Keratinocyte (primary cell): ENCODE data around the gene C10orf95. TPM values are rescaled to one million over a fixed set of nuclear protein-coding genes. Genes with fewer than 3 reads are reported as not detected.

Experiments used
- DNase-seq: peaks from one replicate; pipeline ENCODE4 v3.0.0-alpha.2; 2011; ENCODE audit warnings: low read depth, missing footprints, low spot score
- FAIRE-seq: peaks from 2 replicates; lab custom pipeline; 2011; peaks lifted over from hg19 to GRCh38; lab: Jason Lieb, UNC
- H2AFZ ChIP-seq: 2 replicates; pipeline ENCODE4 v1.6.0; 2012; ENCODE audit warnings: low read length, control low read depth, inconsistent platforms; ENCODE audit not compliant: control insufficient read depth
- H3K27ac ChIP-seq: 2 replicates; pipeline ENCODE4 v1.5.1; 2011; ENCODE audit warnings: low read length; ENCODE audit not compliant: control insufficient read depth, insufficient read depth
- H3K27me3 ChIP-seq: 3 replicates; pipeline ENCODE4 v1.6.0; 2011; ENCODE audit warnings: low read length; ENCODE audit not compliant: control insufficient read depth, insufficient read depth; ENCODE audit errors: extremely low read depth
- H3K36me3 ChIP-seq, 2 experiments: 2 replicates in 1 of 2; 3 replicates in 1 of 2; pipeline ENCODE4 v1.5.1; 2011; ENCODE audit warnings: low read length in 2 of 2, mild to moderate bottlenecking in 1 of 2; ENCODE audit not compliant: control insufficient read depth in 2 of 2, insufficient read depth in 2 of 2; ENCODE audit errors: extremely low read depth in 1 of 2
- H3K4me1 ChIP-seq: 3 replicates; pipeline ENCODE4 v1.5.1; 2011; ENCODE audit warnings: low read length; ENCODE audit not compliant: control insufficient read depth, insufficient read depth; ENCODE audit errors: extremely low read depth
- H3K4me2 ChIP-seq: 3 replicates; pipeline ENCODE4 v1.6.0; 2011; ENCODE audit warnings: low read depth, low read length; ENCODE audit not compliant: control insufficient read depth, insufficient read depth; ENCODE audit errors: extremely low read depth
- H3K4me3 ChIP-seq, 3 experiments: fragments of 200-600 bp in 1 of 3; sonication (generic) in 1 of 3; 2 replicates in 2 of 3; 3 replicates in 1 of 3; pipeline ENCODE4 v1.5.1; 2011 to 2016; ENCODE audit warnings: low read length in 3 of 3, mild to moderate bottlenecking in 3 of 3, control low read depth in 2 of 3, inconsistent platforms in 1 of 3, low read depth in 1 of 3, mixed read lengths in 1 of 3, mixed run types in 1 of 3, moderate library complexity in 1 of 3; ENCODE audit not compliant: control insufficient read depth in 2 of 3, insufficient read depth in 2 of 3; ENCODE audit errors: extremely low read depth in 1 of 3
- H3K79me2 ChIP-seq: 2 replicates; pipeline ENCODE4 v1.6.0; 2012; ENCODE audit warnings: low read length; ENCODE audit not compliant: control insufficient read depth, insufficient read depth
- H3K9ac ChIP-seq: 3 replicates; pipeline ENCODE4 v1.6.0; 2011; ENCODE audit warnings: low read length; ENCODE audit not compliant: control insufficient read depth, insufficient read depth; ENCODE audit errors: extremely low read depth
- H3K9me1 ChIP-seq: 3 replicates; pipeline ENCODE4 v1.6.0; 2011; ENCODE audit warnings: low read length; ENCODE audit not compliant: control insufficient read depth, insufficient read depth; ENCODE audit errors: extremely low read depth
- H3K9me3 ChIP-seq: 2 replicates; pipeline ENCODE4 v1.5.1; 2012; ENCODE audit warnings: low read depth, low read length; ENCODE audit not compliant: control insufficient read depth
- H4K20me1 ChIP-seq: 3 replicates; pipeline ENCODE4 v1.6.0; 2011; ENCODE audit warnings: low read length; ENCODE audit not compliant: control insufficient read depth, insufficient read depth; ENCODE audit errors: extremely low read depth
- EZH2 ChIP-seq: IDR thresholded peaks from one replicate; pipeline ENCODE4 v1.6.1; 2012; ENCODE audit warnings: inconsistent platforms, mild to moderate bottlenecking, low read length, moderate library complexity
- dilution Hi-C: fragments of 300-500 bp; cut with MboI; formaldehyde crosslinking; loops from one replicate; pipeline ENCODE4 v1.7.0; 2020; ENCODE audit warnings: low sequenced_read_pairs; ENCODE audit not compliant: extremely low pct_ligation_motif_present
- polyA plus RNA-seq, 5 experiments: library from polyadenylated mRNA; depleted of rRNA in 3 of 5; stranded (reverse) in 3 of 5; stranded (forward) in 1 of 5; unstranded in 1 of 5; fragments of >200 nt; gene quantifications; 1 replicate in 1 of 5; 2 replicates in 3 of 5; 3 replicates in 1 of 5; pipeline versions ENCODE4 v1.2.1 to v1.2.3, GENCODE V29; 2011 to 2012; ENCODE audit warnings: missing spikeins in 2 of 5, low read depth in 1 of 5, low replicate concordance in 1 of 5
- TF ChIP-seq, protein P1 (sequence below), 3 experiments: IDR thresholded peaks in 1 of 3; conservative IDR thresholded peaks in 1 of 3; optimal IDR thresholded peaks in 1 of 3; 2 replicates in 2 of 3; 3 replicates in 1 of 3; pipeline versions ENCODE3 to v1.5.1; 2011; ENCODE audit warnings: low read length in 3 of 3, mild to moderate bottlenecking in 3 of 3, moderate library complexity in 2 of 3, control low read depth in 1 of 3, inconsistent platforms in 1 of 3; ENCODE audit not compliant: insufficient read depth in 2 of 3; ENCODE audit errors: extremely low read depth in 1 of 3

Gene C10orf95
- polyA plus RNA-seq, 1 donor (not counting 4 experiments of a cell fraction or from before 2014, with no cell fraction given), result 0.63 TPM

GRCh38 chr10:102438374-102438773 is 13.0 kb downstream of the C10orf95 start:
- H3K4me3 ChIP-seq, result no peak overlapping the region
- H3K9me3 ChIP-seq, result no peaks in the 10 kb centered on the region
- H3K4me2 ChIP-seq, result no peak overlapping the region
- H3K4me1 ChIP-seq, result no peaks in the 10 kb centered on the region
- DNase-seq, result no peak
- no peaks in the 10 kb centered on the region for H3K9me1 ChIP-seq
- H4K20me1 ChIP-seq, result no peaks in the 10 kb centered on the region
- peaks cover 19% of the 10 kb centered on the region for H3K27me3 ChIP-seq
- no peak for TF ChIP-seq EZH2
- TF ChIP-seq, protein P1, sequence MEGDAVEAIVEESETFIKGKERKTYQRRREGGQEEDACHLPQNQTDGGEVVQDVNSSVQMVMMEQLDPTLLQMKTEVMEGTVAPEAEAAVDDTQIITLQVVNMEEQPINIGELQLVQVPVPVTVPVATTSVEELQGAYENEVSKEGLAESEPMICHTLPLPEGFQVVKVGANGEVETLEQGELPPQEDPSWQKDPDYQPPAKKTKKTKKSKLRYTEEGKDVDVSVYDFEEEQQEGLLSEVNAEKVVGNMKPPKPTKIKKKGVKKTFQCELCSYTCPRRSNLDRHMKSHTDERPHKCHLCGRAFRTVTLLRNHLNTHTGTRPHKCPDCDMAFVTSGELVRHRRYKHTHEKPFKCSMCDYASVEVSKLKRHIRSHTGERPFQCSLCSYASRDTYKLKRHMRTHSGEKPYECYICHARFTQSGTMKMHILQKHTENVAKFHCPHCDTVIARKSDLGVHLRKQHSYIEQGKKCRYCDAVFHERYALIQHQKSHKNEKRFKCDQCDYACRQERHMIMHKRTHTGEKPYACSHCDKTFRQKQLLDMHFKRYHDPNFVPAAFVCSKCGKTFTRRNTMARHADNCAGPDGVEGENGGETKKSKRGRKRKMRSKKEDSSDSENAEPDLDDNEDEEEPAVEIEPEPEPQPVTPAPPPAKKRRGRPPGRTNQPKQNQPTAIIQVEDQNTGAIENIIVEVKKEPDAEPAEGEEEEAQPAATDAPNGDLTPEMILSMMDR (optimal IDR thresholded peaks at IDR 0.05 in 1 of 3, IDR thresholded peaks at IDR 0.05 in 1 of 3, conservative IDR thresholded peaks at IDR 0.05 in 1 of 3; ENCODE audit: extremely low read depth in 1 of 3, insufficient read depth in 2 of 3, low read length in 3 of 3), result no peak
- no peak overlapping the region for H2AFZ ChIP-seq
- no peak for FAIRE-seq
- H3K27ac ChIP-seq, result no peak overlapping the region
- no peak overlapping the region for H3K9ac ChIP-seq
- dilution Hi-C loops, result no loop called here
- no peaks in the 10 kb centered on the region for H3K36me3 ChIP-seq
- H3K79me2 ChIP-seq, result no peaks in the 10 kb centered on the region

GRCh38 chr10:102437515-102437914 is 13.8 kb downstream of the C10orf95 start:
- Histone ChIP-seq H3K27me3 (peaks cover 20% of the 10 kb centered on the region), H3K27ac (no peak overlapping the region), H3K4me2 (no peak overlapping the region), H3K4me3 (no peak overlapping the region), H2AFZ (no peak overlapping the region), H3K9ac (no peak overlapping the region), H3K79me2 (no peaks in the 10 kb centered on the region), H3K36me3 (no peaks in the 10 kb centered on the region), H4K20me1 (no peaks in the 10 kb centered on the region), H3K9me1 (no peaks in the 10 kb centered on the region), H3K9me3 (no peaks in the 10 kb centered on the region), H3K4me1 (no peaks in the 10 kb centered on the region)
- TF ChIP-seq, protein P1 (optimal IDR thresholded peaks at IDR 0.05 in 1 of 3, IDR thresholded peaks at IDR 0.05 in 1 of 3, conservative IDR thresholded peaks at IDR 0.05 in 1 of 3; ENCODE audit: extremely low read depth in 1 of 3, insufficient read depth in 2 of 3, low read length in 3 of 3), result no peak
- TF ChIP-seq EZH2, result no peak
- FAIRE-seq, result no peak
- no peak for DNase-seq
- dilution Hi-C loops, result no loop called here
